ENCODE results near the gene MORN4. TPM values are rescaled to one million over a fixed set of nuclear protein-coding genes. Genes with fewer than 3 reads are reported as not detected.

MORN4 gene
- total and polyA plus RNA-seq, 9 of the 15 experiments (the other 6 are each of a cell fraction or from before 2014, with no cell fraction given), result 8.3 to 23.9 (median 11.7) TPM

DNA sequence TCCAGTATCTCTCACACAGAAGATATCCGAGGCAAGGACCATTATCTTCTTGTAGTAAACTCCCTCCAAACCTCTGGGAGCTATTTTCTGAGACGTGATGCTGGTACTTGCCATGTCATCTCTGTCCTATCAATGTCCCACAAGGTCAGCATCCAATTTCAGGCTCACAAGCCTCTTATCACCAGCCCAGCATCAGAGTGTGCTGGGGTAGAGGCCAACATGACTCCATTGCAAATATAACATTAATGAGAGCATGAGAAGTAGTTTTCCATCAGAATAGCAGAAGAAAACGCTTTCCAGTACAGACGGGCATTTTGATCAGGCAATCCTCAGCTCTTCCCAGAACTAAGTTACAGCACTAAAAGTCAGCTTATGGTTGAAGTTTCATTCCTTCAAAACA, 5.6 kb downstream of the MORN4 start (continued):
- TF ChIP-seq CREM (IDR thresholded peaks at IDR 0.05; ENCODE audit: low read depth), result no peak
- peak; percentile 42; the same call in 1 of the 2 replicates for TF ChIP-seq ZNF316 (IDR thresholded peaks at IDR 0.05)
- TF ChIP-seq, protein P1, sequence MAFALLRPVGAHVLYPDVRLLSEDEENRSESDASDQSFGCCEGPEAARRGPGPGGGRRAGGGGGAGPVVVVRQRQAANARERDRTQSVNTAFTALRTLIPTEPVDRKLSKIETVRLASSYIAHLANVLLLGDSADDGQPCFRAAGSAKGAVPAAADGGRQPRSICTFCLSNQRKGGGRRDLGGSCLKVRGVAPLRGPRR (CRISPR knock-in tag; IDR thresholded peaks at IDR 0.05), result peak; percentile 49; the same call in 1 of the 2 replicates
- no peak for TF ChIP-seq ZNF77 (CRISPR knock-in tag; IDR thresholded peaks at IDR 0.05)
- no peak for TF ChIP-seq NR2C2 (CRISPR knock-in tag; IDR thresholded peaks at IDR 0.05)
- peak; percentile 42; the same call in 1 of the 2 replicates for TF ChIP-seq NR2C2 (tag; IDR thresholded peaks at IDR 0.05)
- TF ChIP-seq MEF2D (tag; conservative IDR thresholded peaks at IDR 0.05; ENCODE audit: low read depth), result peak; percentile 54; the same call in 1 of the 2 replicates
- no peak for TF ChIP-seq OTX1 (CRISPR knock-in tag; IDR thresholded peaks at IDR 0.05)
- no peak for TF ChIP-seq CBX2 (IDR thresholded peaks at IDR 0.05; ENCODE audit: insufficient read depth, low read length, poor library complexity, severe bottlenecking)
- TF ChIP-seq, protein P2, sequence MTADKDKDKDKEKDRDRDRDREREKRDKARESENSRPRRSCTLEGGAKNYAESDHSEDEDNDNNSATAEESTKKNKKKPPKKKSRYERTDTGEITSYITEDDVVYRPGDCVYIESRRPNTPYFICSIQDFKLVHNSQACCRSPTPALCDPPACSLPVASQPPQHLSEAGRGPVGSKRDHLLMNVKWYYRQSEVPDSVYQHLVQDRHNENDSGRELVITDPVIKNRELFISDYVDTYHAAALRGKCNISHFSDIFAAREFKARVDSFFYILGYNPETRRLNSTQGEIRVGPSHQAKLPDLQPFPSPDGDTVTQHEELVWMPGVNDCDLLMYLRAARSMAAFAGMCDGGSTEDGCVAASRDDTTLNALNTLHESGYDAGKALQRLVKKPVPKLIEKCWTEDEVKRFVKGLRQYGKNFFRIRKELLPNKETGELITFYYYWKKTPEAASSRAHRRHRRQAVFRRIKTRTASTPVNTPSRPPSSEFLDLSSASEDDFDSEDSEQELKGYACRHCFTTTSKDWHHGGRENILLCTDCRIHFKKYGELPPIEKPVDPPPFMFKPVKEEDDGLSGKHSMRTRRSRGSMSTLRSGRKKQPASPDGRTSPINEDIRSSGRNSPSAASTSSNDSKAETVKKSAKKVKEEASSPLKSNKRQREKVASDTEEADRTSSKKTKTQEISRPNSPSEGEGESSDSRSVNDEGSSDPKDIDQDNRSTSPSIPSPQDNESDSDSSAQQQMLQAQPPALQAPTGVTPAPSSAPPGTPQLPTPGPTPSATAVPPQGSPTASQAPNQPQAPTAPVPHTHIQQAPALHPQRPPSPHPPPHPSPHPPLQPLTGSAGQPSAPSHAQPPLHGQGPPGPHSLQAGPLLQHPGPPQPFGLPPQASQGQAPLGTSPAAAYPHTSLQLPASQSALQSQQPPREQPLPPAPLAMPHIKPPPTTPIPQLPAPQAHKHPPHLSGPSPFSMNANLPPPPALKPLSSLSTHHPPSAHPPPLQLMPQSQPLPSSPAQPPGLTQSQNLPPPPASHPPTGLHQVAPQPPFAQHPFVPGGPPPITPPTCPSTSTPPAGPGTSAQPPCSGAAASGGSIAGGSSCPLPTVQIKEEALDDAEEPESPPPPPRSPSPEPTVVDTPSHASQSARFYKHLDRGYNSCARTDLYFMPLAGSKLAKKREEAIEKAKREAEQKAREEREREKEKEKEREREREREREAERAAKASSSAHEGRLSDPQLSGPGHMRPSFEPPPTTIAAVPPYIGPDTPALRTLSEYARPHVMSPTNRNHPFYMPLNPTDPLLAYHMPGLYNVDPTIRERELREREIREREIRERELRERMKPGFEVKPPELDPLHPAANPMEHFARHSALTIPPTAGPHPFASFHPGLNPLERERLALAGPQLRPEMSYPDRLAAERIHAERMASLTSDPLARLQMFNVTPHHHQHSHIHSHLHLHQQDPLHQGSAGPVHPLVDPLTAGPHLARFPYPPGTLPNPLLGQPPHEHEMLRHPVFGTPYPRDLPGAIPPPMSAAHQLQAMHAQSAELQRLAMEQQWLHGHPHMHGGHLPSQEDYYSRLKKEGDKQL (CRISPR knock-in tag; IDR thresholded peaks at IDR 0.05; ENCODE audit: borderline replicate concordance), result no peak
- TF ChIP-seq MED1 (CRISPR knock-in tag; IDR thresholded peaks at IDR 0.05; ENCODE audit: borderline replicate concordance), result no peak
- TF ChIP-seq, protein P3, sequence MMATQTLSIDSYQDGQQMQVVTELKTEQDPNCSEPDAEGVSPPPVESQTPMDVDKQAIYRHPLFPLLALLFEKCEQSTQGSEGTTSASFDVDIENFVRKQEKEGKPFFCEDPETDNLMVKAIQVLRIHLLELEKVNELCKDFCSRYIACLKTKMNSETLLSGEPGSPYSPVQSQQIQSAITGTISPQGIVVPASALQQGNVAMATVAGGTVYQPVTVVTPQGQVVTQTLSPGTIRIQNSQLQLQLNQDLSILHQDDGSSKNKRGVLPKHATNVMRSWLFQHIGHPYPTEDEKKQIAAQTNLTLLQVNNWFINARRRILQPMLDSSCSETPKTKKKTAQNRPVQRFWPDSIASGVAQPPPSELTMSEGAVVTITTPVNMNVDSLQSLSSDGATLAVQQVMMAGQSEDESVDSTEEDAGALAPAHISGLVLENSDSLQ (IDR thresholded peaks at IDR 0.05), result 0 out of 2 replicates have a peak, but pooled peaks have one; percentile 12
- no peak for TF ChIP-seq POLR3A (IDR thresholded peaks at IDR 0.05; ENCODE audit: borderline replicate concordance, extremely low read depth, insufficient read depth, insufficient read length)
- TF ChIP-seq ZNF212 (CRISPR knock-in tag; IDR thresholded peaks at IDR 0.05), result no peak
- peak; percentile 73 for TF ChIP-seq NFE2 (IDR thresholded peaks at IDR 0.05; ENCODE audit: low read depth)
- no peak for TF ChIP-seq PPARD (CRISPR knock-in tag; IDR thresholded peaks at IDR 0.05)
- peak; percentile 64; the same call in 1 of the 2 replicates for TF ChIP-seq ZBTB17 (CRISPR knock-in tag; IDR thresholded peaks at IDR 0.05)
- TF ChIP-seq CBFA2T2 (conservative IDR thresholded peaks at IDR 0.05), result no peak
- no peak for TF ChIP-seq ZNF507 (tag; conservative IDR thresholded peaks at IDR 0.05)
- peak; percentile 94 for TF ChIP-seq ESRRA (IDR thresholded peaks at IDR 0.05; ENCODE audit: borderline replicate concordance, low read depth)
- 0 out of 2 replicates have a peak, but pooled peaks have one; percentile 28 for TF ChIP-seq ZNF41 (CRISPR knock-in tag; conservative IDR thresholded peaks at IDR 0.05)
- TF ChIP-seq ZFP30 (CRISPR knock-in tag; IDR thresholded peaks at IDR 0.05; ENCODE audit: borderline replicate concordance), result no peak
- no peak for TF ChIP-seq TEAD2 (tag; IDR thresholded peaks at IDR 0.05)
- TF ChIP-seq SREBF2 (CRISPR knock-in tag; IDR thresholded peaks at IDR 0.05), result no peak
